T-helper 2 cell (primary cell): ENCODE results near the gene CCDC201.
"Not testable (repeated sequence)": the region's sequence is repeated elsewhere in the genome, so short reads cannot be mapped to it uniquely, and the experiment has no call there.

Source experiments
- DNase-seq, 5 experiments: peaks; one replicate each; pipeline versions ENCODE4 v3.0.0 to v3.0.0-alpha.2; 2012 to 2022

CCDC201 gene

GRCh38 chr7:45814216-45815118, 58.4 kb downstream of the CCDC201 start:
- DNase-seq, result not testable (repeated sequence)

GRCh38 chr7:45813771-45814170, 59.1 kb downstream of the CCDC201 start:
- not testable (repeated sequence) for DNase-seq

GRCh38 chr7:45812946-45813345, 59.9 kb downstream of the CCDC201 start:
- no peak for DNase-seq

GRCh38 chr7:45811652-45812234, 61.1 kb downstream of the CCDC201 start:
- not testable (repeated sequence) for DNase-seq

DNA sequence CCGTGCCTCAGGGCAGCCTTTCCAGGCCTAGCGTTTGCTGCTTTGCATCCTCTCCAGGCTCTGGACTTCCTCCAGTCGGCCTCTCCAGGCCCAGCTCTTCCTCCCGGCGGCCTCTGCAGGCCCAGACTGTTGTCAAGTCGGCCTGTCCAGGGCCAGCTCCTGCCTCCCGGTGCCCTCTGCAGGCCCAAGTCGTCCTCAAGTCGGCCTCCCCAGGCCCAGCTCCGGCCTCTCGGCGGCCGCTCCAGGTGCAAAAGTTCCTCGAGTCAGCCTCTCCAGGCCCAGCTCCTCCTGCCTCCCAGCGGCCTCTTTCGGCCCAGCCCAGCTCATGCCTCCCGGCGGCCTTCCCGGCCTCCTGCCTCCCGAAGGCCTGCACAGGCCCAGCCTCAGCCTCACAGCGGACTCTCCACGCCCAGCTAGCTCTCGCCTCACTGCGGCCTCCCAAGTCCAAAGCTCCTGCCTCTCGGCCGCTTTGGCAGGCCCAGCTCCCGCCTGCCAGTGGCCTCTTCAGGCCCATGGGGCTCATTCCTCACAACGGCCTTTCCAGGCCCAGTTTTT, 62.4 kb downstream of the CCDC201 start:
- not testable (repeated sequence) for DNase-seq
